ENCODE data around the gene ATP13A1.
A peak's percentile ranks its signal among the peaks of the same experiment; 100 is the strongest.
"Not testable (repeated sequence)": the region's sequence is repeated elsewhere in the genome, so short reads cannot be mapped to it uniquely, and the experiment has no call there.

The ATP13A1 gene

DNA sequence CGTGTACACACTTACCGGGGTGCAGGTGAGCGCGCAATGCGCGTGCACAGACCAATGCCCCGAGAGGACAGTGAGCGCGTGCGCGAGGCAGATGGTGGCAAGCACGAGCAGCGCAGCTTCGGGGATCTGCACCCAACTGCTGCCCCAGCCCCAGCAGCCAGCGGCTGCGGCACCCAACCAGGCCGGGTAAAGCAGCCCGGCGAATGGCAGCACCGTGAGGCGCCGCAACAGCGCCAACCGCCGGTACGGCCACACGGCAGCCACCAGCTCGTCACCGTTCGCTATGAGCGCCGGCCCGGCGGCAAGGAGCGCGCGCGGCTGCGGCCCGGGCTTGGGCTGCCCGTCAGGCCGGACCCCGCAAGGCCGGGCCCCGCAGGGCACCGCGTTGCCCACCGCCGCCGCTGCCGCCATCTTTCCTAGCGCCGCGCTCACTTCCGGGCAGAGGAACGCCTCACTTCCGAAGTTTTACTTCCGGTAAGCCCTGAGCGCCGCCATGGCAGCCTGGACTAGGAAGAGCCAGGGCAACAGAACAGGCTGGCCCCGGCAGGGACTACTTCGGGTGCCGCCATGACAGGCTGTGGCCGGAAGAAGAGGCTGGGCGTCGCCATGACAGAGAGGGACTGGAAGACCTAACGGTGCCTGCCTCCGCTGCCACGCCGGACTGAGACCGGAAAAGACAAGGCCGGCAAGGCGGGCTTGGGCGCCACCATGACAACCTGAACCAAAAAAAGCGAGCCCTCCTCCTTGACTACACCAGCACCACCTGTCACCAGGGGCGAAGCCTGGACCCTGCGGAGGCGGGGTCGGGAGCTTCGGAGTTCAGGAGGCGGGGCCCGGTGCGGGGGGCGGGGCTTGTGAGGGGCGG, at the start of gene ATP13A1:
TSS of gene ATP13A1 (minus strand) at position 421 of the 865 bp plus-strand sequence. CDS start at position 411, 10 bp downstream.
- peak; percentile 86 for DNase-seq (ENCODE audit: low read depth)

DNA sequence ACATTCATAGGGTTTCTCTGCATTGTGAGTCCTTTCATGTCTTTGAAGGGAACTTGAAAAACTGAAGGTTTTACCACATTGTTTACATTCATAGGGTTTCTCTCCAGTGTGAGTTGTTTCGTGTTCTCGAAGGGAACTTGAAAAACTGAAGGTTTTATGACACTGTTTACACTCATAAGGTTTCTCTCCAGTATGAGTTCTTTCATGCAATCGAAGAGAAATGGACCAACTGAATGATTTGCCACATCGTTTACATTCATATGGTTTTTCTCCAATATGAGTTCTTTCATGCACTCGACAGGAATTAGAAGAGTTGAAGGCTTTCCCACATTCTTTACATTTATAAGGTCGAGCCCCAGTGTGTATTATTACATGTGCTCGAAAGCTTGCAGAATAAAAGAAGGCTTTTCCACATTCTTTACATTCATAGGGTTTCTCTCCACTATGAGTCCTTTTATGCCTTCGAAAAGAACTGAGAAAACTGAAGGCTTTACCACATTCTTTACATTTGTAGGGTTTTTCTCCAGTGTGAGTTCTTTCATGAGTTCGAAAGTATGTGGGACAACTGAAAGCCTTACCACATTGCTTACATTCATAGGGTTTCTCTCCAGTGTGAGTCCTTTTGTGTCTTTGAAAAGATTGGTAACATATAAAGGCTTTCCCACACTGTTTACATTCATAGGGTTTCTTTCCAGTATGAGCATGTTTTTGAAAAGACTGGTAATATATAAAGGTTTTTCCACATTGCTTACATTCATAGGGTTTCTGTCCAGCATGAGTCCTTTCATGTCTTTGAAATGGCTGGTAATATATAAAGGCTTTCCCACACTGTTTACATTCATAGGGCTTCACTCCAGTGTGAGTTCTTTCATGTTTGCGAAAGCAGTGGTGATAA, 48.7 kb upstream of the ATP13A1 start:
- no peak for DNase-seq (ENCODE audit: low read depth)

DNA sequence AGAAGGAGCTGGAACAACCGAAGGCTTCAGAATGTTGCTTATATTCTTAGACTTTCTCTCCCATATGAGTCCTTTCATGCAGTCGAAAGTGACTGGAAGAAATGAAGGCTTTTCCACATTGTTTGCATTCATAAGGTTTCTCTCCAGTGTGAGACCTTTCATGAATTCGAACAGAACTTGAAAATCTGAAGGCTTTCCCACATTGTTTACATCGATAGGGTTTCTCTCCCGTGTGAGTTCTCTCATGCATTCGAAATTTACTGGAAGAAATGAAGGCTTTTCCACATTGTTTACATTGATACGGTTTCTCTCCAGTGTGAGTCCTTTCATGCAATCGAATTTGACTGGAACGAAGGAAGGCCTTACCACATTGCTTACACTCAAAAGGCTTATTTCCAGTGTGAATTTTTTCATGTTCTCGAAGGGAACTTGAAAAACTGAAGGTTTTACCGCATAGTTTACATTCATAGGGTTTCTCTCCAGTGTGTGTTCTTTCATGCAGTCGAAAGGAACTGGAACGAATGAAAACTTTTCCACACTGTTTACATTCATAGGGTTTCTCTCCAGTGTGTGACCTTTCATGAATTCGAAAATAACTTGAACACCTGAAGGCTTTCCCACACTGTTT, 47.9 kb upstream of the ATP13A1 start:
- no peak for DNase-seq (ENCODE audit: low read depth)

DNA sequence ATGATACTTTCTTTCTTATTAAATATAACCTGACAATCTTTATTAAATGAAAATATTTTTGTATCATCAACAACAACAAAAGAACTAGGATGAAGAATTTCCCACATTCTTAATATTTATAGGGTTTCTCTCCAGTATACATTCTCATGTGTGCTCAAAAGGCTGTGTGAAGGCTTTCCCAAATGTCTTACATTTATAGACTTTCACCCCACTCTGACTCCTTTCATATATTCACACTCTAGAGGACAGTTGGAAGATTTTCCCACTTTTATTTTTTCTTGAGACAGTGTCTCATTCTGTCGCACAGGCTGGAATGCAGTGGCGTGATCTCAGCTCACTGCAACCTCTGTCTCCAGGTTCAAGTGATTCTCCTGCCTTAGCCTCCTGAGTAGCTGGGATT, 47.0 kb upstream of the ATP13A1 start:
- DNase-seq (ENCODE audit: low read depth) = no peak

DNA sequence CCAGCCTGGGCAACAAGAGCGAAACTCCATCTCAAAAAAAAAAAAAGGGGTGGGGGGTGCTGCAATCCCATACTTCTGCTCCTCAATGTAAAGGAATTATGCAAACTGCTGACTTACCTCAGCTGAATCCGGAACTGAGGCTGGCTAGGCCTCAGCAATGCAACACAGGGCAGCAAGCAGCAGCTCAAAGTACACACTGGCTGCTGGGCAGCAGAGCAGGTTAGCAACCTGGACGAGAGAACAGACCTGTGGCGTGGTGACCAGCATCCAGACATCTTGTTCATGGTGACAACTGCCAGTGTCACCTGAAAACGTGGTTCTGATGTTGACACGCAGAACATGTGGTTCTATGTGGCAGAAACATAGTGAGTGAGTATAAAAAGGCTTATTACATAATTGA, 41.4 kb upstream of the ATP13A1 start:
- no peak for DNase-seq (ENCODE audit: low read depth)

DNA sequence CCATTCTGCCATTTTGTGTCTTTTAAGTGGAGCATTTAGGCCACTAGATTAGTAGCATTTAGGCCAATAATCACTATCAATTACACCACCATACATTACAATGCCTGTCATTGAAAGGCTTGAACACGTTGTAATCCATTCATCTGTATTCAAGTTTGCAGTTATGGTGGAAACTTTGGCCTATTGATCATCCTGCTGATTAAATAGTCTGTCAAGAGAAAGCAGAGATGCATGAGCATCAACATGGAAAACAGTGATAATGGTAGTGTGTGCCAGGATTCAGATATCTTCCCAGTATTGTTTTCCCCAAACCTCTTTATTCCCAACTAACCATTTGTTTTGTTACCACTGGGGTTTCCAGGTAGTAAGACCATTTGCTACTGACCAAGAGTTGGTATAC, 37.0 kb upstream of the ATP13A1 start:
- not testable (repeated sequence) for DNase-seq (ENCODE audit: low read depth)

DNA sequence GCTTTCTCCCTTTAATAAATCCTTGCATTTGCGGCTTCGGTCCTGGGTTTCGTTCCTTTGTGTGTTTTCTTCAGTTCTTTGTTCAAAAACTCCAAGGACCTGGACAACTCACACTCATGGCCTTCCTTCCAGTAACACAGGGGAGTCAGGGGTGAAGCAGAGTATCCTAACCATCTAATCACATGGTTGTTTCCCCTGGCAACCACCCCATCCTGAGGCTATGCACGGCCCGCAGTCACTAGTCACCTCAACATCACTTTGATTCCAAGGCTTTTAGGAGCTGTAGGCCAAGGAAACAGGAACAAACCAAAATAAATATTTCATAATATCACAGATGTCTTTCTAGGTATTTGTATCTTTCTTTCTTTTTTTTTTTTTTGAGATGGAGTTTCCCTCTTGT, 34.1 kb upstream of the ATP13A1 start:
- no peak for DNase-seq (ENCODE audit: low read depth)

DNA sequence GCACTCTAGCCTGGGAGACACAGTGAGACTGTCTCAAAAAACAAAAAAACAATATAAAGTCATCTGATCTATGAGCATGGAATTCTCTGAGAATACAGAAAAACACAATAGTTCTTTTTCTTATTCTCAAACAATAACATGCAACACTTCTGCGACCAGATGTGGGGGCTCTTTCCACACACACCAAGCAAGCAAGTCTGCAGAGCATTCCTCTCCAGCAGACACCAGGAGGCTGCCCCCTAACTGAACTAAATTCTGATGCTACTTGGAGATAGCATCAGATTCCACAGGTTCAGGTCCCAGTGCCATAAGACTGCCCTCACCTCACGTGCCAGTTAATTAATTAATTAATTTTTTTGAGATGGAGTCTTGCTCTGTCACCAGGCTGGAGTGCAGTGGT, 32.9 kb upstream of the ATP13A1 start:
- no peak for DNase-seq (ENCODE audit: low read depth)

DNA sequence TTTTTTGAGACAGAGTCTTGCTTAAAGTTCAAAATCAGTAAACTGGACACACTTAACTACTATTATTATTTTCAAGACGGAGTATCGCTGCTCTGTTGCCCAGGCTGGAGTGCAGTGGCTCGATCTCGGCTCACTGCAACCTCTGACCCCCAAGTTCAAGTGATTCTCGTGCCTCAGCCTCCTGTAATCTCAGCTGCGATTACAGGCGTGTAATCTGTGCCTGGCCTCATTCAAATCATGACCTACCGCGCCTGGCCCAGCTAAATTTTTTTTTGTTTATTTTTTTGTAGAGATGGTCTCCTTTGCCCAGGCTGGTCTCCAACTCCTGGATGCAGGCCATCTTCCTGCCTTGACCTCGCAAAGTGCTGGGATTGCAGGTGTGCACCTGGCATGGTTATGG, 28.2 kb upstream of the ATP13A1 start:
- no peak for DNase-seq (ENCODE audit: low read depth)

DNA sequence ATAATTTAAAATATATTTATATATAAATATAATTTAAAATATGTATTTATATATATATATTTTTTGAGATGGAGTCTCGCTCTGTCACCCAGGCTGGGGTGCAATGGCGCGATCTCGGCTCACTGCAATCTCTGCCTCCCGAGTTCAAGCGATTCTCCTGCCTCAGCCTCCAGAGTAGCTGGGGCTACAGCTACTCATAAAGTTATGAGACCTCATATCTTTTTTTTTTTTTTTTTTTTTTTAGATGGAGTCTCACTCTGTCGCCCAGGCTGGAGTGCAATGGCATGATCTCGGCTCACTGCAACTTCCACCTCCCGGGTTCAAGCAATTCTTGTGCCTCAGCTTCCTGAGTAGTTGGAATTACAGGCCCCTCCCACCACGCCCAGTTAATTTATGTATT, 25.5 kb upstream of the ATP13A1 start:
- DNase-seq (ENCODE audit: low read depth) = not testable (repeated sequence)

DNA sequence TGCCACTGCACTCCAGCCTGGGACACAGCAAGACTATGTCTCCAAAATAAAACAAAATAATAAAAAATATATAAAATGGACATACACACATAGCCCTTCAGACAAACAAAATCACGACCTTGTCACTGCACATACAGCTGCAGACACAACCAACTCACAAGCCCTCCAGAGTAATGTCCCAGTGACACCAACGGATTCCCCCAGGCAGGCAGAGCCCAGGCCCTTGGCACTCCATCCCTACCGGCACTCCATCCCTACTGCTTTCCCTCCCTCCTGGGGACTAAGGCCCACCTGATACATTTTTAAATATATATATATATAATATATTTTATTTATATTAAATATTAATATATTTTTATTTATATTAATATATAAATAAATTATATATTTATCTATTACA, 23.6 kb upstream of the ATP13A1 start:
- no peak for DNase-seq (ENCODE audit: low read depth)

DNA sequence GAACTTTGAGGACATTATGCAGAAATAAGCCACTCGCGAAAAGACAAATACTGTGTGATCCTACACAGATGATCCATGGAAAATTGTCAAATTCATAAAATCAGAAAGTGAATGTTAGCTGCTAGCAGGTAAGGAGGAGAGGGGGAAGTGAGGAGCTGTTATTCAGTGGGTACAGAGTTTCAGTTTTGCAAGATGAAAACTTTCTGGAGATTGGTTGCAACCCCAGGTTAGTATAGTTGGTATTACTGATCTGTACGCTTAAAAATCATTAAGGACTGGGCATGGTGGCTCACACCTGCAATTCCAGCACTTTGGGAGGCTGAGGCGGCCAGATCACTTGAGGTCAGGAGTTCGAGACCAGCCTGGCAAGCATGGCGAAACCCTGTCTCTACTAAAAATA, 23.1 kb upstream of the ATP13A1 start:
- DNase-seq (ENCODE audit: low read depth) = no peak

DNA sequence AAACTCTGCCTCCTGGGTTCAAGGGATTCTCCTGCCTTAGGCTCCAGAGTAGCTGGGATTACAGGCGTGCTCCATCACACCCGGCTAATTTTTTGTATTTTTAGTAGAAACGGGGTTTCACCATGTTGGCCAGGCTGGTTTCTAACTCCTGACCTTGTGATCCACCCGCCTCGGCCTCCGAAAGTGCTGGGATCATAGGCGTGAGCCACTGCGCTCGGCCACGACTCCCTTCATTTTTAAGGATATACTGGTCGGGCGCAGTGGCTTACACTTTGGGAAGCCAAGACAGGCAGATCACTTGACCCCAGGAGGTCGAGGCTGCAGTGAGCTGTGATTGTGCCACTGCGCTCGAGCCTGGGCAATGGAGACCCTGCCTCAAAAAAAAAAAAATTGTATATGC, 22.6 kb upstream of the ATP13A1 start:
- not testable (repeated sequence) for DNase-seq (ENCODE audit: low read depth)

DNA sequence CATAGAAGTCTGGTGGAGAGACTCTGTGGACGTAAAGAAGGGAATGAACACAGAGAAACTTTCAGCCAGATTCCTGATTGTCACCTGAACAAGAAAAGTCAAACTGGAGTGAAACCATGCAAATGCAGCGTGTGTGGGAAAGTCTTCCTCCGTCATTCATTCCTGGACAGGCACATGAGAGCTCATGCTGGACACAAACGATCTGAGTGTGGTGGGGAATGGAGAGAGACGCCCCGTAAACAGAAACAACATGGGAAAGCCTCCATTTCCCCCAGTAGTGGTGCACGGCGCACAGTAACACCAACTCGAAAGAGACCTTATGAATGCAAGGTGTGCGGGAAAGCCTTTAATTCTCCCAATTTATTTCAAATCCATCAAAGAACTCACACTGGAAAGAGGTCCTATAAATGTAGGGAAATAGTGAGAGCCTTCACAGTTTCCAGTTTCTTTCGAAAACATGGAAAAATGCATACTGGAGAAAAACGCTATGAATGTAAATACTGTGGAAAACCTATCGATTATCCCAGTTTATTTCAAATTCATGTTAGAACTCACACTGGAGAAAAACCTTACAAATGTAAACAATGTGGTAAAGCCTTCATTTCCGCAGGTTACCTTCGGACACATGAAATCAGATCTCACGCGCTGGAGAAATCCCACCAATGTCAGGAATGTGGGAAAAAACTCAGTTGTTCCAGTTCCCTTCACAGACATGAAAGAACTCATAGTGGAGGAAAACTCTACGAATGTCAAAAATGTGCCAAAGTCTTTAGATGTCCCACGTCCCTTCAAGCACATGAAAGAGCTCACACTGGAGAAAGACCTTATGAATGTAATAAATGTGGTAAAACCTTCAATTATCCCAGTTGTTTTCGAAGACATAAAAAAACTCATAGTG, 15.9 kb upstream of the ATP13A1 start:
- DNase-seq (ENCODE audit: low read depth) = no peak

DNA sequence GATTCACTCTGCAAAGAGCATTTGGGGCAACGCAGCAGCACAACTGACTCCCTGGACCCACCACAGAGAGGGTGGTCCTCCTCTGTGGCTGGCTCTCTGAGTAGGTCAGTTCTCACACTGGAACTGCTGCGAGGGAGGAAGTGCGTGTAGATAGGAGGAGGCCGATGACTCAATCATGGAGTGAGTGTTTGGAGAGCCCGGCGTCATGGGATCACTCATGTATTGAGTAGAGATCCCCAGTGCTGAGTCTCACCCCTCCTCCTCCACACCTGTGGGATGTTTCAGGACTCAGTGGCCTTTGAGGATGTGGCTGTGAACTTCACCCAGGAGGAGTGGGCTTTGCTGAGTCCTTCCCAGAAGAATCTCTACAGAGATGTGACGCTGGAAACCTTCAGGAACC, 14.1 kb upstream of the ATP13A1 start:
- DNase-seq (ENCODE audit: low read depth) = no peak

DNA sequence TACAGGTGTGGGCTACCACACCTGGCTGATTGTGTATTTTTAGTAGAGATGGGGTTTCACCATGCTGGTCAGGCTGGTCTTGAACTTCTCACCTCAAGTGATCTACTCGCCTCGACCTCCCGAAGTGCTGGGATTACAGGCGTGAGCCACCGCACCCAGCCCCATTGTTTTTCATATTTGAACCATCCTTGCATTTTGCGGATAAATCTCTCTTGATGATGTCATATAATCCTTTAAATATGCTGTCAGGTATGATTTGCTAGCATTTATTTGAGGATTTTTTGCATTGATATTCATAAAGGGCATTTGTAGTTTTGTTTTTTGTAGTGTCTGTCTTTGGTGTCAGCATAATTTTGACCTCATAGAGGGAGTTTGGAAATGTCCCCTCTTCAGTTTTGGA, 10.8 kb upstream of the ATP13A1 start:
- DNase-seq (ENCODE audit: low read depth) = no peak

DNA sequence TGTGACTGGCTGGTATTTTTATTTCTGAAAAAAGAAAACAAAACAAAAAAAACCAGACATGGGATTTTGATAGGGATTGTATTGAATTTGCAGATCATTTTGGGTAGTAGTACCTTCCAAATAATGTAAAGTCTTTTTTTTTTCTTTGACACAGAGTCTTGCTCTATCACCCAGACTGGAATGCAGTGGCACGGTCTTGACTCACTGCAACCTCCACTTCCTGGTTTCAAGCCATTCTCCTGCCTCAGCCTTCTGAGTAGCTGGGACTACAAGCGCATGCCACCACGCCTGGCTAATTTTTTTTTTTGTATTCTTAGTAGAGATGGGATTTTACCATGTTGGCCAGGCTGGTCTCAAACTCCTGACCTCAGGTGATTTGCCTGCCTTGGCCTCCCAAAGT, 9.3 kb upstream of the ATP13A1 start:
- DNase-seq (ENCODE audit: low read depth) = no peak

DNA sequence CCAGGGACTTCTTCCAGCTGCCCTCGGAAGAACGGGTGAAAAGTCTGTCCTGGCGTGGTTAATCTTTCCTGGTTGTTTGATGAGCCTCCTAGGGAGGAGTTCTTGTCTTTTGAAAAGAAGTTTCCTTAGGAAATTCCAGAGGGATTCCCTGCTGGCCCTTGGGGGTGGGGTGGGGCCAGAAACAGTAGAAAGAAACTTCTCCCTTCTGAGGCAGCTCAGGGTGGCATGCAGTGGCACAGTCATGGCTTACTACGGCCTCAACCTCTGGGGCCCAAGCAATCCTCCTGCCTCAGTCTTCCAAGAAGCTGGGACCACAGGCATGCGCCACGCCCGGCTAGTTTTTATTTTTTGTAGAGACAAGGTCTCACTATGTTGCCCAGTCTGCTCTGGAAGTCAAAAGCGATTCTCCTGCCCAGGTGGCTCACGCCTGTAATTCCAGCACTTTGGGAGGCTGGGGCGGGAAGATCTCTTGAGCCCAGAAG, 6.6 kb upstream of the ATP13A1 start:
- no peak for DNase-seq (ENCODE audit: low read depth)

DNA sequence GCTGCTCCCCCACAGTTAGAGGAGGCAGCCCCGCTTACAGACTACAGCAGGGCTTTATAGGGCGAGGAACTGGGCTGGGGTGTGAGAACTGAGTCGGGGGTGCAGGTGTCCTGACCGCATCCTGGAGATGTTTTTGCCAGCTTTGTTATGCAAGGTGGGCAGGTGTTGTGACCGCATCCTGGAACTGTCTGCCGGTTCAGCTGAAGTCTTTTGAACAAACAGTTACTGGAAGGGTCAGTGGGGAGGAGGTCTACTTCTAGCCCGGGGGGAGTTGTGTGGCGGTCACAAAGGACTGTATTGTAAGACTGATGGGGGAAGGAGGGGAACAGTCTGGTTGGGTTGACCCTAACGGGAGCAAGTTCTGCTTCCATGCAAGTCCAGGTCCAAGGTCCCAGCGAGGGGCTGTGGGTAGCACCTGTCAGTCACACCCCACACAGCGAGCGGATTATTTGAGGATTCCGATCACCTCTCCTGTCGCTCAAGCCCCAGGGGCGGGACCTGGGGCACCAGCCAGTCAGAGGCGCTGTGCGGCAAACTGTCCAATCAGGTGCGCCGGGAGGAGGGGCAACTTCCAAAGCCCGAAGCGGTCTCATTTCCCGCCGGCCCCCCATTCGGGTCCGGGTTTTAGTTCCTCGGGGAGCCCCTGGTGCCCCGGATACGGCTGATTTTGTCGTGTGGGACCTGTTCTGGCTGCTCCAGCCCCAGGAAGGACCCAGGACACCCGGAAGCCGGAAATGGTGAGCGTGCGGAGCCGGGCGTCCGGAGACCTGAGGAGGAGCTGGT, 4.9 kb upstream of the ATP13A1 start, which contains the start of gene ZNF101:
TSS of gene ZNF101 (plus strand) at position 610 of the 783 bp plus-strand sequence. CDS start at position 735, 125 bp downstream.
- DNase-seq (ENCODE audit: low read depth) = peak; percentile 95

DNA sequence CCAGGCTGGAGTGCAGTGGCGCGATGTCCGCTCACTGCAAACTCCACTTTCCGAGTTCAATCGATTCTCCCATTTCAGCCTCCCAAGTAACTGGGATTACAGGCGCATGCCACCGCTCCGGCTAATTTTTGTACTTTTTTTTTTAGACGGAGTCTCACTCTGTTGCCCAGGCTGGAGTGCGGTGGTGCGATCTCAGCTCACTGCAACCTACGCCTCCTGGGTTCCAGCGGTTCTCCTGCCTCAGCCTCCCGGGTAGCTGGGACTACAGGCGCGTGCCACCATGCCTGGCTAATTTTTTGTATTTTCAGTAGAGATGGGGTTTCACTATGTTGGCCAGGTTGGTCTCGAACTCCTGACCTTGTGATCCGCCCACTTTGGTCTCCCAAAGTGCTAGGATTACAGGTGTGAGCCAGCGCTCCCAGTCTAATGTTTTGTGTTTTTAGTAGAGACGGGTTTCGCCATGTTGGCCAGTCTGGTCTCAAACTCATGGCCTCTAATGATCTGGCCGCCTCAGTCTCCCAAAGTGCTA, 2.0 kb upstream of the ATP13A1 start:
- not testable (repeated sequence) for DNase-seq (ENCODE audit: low read depth)
